Right renal pelvis (tissue), 4 donors: ENCODE results near the gene ZNF429. TPM values are rescaled to one million over a fixed set of nuclear protein-coding genes. Genes with fewer than 3 reads are reported as not detected.
"Not testable (repeated sequence)": the region's sequence is repeated elsewhere in the genome, so short reads cannot be mapped to it uniquely, and the experiment has no call there.

Experiments used
- DNase-seq, 4 donors: peaks; one replicate each; pipeline ENCODE4 v3.0.0-alpha.2; 2013; ENCODE audit warnings: low read depth in 4 of 4, low spot score in 3 of 4, missing footprints in 1 of 4
- polyA plus RNA-seq, 4 donors: library from polyadenylated mRNA; unstranded; fragments of 120-200 nt; gene quantifications; one replicate each; pipeline ENCODE4 v1.2.1, GENCODE V29; 2013; ENCODE audit not compliant: insufficient read length in 4 of 4

Gene ZNF429
- polyA plus RNA-seq, 4 donors = 24.7 to 31.8 (median 27.8) TPM

GRCh38 chr19:21512609-21513008 lies 7.2 kb downstream of the ZNF429 start:
- DNase-seq = not testable (repeated sequence)

GRCh38 chr19:21513651-21514050 lies 8.2 kb downstream of the ZNF429 start:
- DNase-seq = no peak

GRCh38 chr19:21519488-21519887 lies 14.1 kb downstream of the ZNF429 start:
- no peak for DNase-seq

GRCh38 chr19:21532904-21533303 lies 27.5 kb downstream of the ZNF429 start:
- no peak for DNase-seq

- DNase-seq = not testable (repeated sequence)
Observed at GRCh38 chr19:21536741-21537290, 31.4 kb downstream of the ZNF429 start.

GRCh38 chr19:21559444-21559843 lies 54.0 kb downstream of the ZNF429 start:
- DNase-seq = no peak

- no peak for DNase-seq
Observed at GRCh38 chr19:21564406-21564805, 59.0 kb downstream of the ZNF429 start.

GRCh38 chr19:21566073-21566472 lies 60.7 kb downstream of the ZNF429 start:
- DNase-seq = no peak

GRCh38 chr19:21567806-21568205 lies 62.4 kb downstream of the ZNF429 start:
- DNase-seq = not testable (repeated sequence)

GRCh38 chr19:21568816-21569493 lies 63.6 kb downstream of the ZNF429 start:
- peak; percentile 74 to 96 (median 80) for DNase-seq

GRCh38 chr19:21569494-21569865 lies 64.1 kb downstream of the ZNF429 start:
- peak in 1 of 4 donors; percentile 71 for DNase-seq

GRCh38 chr19:21571316-21571715 lies 65.9 kb downstream of the ZNF429 start:
- DNase-seq = no peak

GRCh38 chr19:21574607-21575006 lies 69.2 kb downstream of the ZNF429 start:
- DNase-seq = no peak

GRCh38 chr19:21576481-21576880 lies 71.1 kb downstream of the ZNF429 start:
- DNase-seq = no peak

GRCh38 chr19:21580101-21580500 lies 74.7 kb downstream of the ZNF429 start:
- no peak for DNase-seq

- DNase-seq = no peak
Observed at GRCh38 chr19:21580818-21581217, 75.4 kb downstream of the ZNF429 start.

GRCh38 chr19:21581646-21582240 lies 76.3 kb downstream of the ZNF429 start:
- no peak for DNase-seq

- DNase-seq = no peak
Observed at GRCh38 chr19:21584537-21584936, 79.1 kb downstream of the ZNF429 start.

- DNase-seq = no peak
Observed at GRCh38 chr19:21585281-21585890, 80.0 kb downstream of the ZNF429 start.

GRCh38 chr19:21586311-21587116 lies 81.1 kb downstream of the ZNF429 start:
- no peak for DNase-seq

- DNase-seq = no peak
Observed at GRCh38 chr19:21587117-21587461, 81.7 kb downstream of the ZNF429 start.
